ENCODE results near the gene RGS18.
"Not testable (repeated sequence)": the region's sequence is repeated elsewhere in the genome, so short reads cannot be mapped to it uniquely, and the experiment has no call there.

Gene RGS18

DNA sequence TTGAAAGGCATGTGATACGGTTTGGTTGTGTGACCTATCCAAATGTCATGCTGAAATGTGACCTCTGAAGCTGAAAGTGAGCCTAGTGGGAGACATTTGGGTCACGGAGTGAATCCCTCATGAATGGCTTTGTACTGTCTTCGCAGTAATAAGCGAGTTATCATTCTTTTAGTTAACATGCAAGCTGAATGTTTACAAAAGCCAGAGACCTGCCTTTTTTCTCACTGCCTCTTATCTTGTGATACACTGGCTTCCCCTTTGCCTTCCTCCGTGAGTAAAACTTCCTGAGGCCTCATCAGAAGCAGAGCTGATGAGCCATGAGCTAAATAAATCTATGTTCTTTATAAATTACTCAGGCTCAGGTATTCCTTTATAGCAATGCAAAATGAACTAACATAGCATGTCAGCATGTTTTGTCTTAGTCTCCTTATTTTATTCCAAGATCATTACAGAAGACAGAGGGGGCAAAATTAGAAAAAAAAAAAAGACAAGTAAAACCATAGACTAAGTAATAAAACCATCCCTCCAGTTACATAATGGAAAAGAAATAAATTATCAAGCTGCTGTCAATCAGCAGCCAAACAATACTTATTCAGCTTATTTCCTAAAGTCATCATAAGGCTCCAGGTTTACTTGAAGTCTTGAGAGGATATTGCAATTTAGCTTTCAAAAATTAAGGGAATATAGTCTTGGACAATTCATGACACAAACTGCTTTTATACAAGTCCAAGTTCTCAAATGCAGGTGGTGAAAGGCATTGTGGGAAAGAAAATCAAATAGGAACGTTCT is 12.1 kb downstream of the RGS18 start:
- Histone ChIP-seq H3K4me1 (ENCODE audit: insufficient read depth, low read length) (peaks cover 10% of the 10 kb centered on the region), H3K4me3 (ENCODE audit: low read length) (no peak overlapping the region), H3K36me3 (ENCODE audit: insufficient read depth, low read length) (no peaks in the 10 kb centered on the region), H3K27me3 (ENCODE audit: insufficient read depth, low read length) (no peaks in the 10 kb centered on the region), H2AFZ (ENCODE audit: low read depth, low read length) (no peak overlapping the region), H3K9me3 (ENCODE audit: low read length) (no peaks in the 10 kb centered on the region)

DNA sequence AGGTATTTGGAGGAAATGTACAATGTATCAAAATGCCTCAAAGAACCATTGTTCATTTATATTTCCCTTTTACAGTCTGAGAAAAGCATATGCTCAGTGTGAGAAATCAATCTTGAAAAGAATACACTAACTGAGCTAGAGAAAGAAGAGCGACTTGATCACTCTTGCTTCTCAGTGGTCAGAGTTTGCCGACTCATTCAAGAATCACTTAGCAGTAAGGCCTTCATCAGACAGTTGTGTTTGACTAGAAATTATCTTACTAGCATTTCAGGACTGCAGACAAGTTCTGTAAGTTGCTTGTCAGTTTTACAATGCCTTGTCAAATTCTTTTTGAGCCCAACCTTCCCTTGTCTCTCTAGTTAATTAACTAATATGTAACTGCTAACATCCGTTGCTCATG is 12.9 kb downstream of the RGS18 start:
- Histone ChIP-seq H3K4me1 (ENCODE audit: insufficient read depth, low read length) (peaks cover 10% of the 10 kb centered on the region), H3K9me3 (ENCODE audit: low read length) (no peaks in the 10 kb centered on the region), H3K27me3 (ENCODE audit: insufficient read depth, low read length) (no peaks in the 10 kb centered on the region), H2AFZ (ENCODE audit: low read depth, low read length) (no peak overlapping the region), H3K4me3 (ENCODE audit: low read length) (no peak overlapping the region), H3K36me3 (ENCODE audit: insufficient read depth, low read length) (no peaks in the 10 kb centered on the region)

DNA sequence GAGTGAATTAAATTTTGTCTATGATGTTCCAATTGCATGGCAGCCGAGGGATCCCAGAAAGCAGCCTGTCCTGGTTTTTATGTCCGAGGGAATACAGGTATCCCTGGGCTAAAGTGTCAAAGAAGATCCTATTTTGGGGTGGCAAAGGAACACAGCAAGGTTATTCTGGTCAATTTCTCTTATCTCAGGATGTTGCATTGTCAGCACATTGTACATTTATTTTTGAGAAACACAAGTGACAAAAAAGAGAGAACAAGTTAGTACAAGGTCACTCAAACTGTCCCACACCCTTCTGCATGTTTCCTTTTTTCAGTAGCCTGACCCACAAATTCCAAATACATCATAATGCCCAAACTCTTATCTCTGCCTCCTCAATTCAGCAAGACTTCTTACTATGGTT is 17.7 kb downstream of the RGS18 start:
- H3K9me3 ChIP-seq (ENCODE audit: low read length): no peaks in the 10 kb centered on the region
- H2AFZ ChIP-seq (ENCODE audit: low read depth, low read length): no peak overlapping the region
- H3K4me3 ChIP-seq (ENCODE audit: low read length): no peak overlapping the region
- no peaks in the 10 kb centered on the region for H3K27me3 ChIP-seq (ENCODE audit: insufficient read depth, low read length)
- no peaks in the 10 kb centered on the region for H3K4me1 ChIP-seq (ENCODE audit: insufficient read depth, low read length)
- H3K36me3 ChIP-seq (ENCODE audit: insufficient read depth, low read length): no peaks in the 10 kb centered on the region

DNA sequence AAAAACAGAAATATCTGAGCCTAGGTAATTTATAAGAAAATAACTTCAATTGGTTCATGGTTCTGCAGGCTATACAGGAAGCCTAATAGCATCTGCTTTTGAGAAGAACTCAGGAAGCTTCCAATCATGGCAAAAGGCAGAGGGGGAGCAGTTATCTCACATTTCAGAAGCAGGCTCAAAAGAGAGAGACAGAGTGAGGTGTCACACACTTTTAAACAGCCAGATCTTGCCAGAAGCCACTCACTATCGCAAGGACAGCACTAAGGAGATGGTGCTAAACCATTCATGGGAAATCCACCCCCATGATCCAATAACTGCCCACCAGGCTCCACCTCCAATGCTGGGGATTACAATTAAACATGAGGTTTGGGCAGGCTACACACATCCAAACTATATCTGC is 25.5 kb downstream of the RGS18 start:
- H3K9me3 ChIP-seq (ENCODE audit: low read length): no peaks in the 10 kb centered on the region
- H3K4me3 ChIP-seq (ENCODE audit: low read length): no peak overlapping the region
- H3K4me1 ChIP-seq (ENCODE audit: insufficient read depth, low read length): no peaks in the 10 kb centered on the region
- no peak overlapping the region for H2AFZ ChIP-seq (ENCODE audit: low read depth, low read length)
- no peaks in the 10 kb centered on the region for H3K36me3 ChIP-seq (ENCODE audit: insufficient read depth, low read length)
- no peaks in the 10 kb centered on the region for H3K27me3 ChIP-seq (ENCODE audit: insufficient read depth, low read length)

DNA sequence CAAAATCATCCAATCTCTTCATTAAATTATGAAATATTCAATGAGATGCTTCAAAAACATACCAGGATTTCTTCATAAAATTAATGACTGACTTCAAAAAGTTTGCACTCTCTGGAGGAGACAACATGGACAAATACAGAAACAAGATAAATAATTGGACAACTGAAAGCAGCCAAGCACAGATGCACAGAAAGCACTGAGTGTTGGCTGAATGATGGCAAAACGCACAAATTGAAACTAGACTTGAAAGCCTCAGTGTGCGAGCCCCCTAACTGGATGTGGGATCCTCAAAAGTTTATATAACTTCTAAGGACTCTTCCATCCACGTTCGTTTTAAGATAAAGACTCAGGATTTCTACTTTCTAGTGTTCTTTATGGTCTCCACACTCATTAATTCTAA is 27.9 kb downstream of the RGS18 start:
- Histone ChIP-seq H3K36me3 (ENCODE audit: insufficient read depth, low read length) (no peaks in the 10 kb centered on the region), H3K4me3 (ENCODE audit: low read length) (no peak overlapping the region), H3K4me1 (ENCODE audit: insufficient read depth, low read length) (no peaks in the 10 kb centered on the region), H3K27me3 (ENCODE audit: insufficient read depth, low read length) (no peaks in the 10 kb centered on the region), H3K9me3 (ENCODE audit: low read length) (no peaks in the 10 kb centered on the region), H2AFZ (ENCODE audit: low read depth, low read length) (no peak overlapping the region)

DNA sequence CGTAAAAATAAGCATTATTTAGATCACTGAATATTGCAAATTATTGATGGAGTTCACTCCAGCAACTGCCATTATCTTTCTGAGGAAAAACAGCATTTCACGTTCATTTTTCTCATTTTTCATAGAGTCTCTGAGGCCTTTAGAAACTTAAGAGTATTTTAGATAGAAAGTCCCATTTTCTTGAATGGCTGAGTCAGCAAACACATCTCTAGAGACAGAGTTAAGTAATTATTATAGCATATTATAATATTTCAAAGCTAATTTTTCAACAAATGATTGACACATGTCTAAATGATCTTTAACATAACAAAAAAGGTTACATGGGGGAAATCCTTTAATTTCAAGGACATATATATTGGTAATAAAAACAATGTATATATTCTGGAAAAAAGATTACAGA is 31.8 kb downstream of the RGS18 start:
- H3K36me3 ChIP-seq (ENCODE audit: insufficient read depth, low read length): no peaks in the 10 kb centered on the region
- H3K4me3 ChIP-seq (ENCODE audit: low read length): no peak overlapping the region
- H3K9me3 ChIP-seq (ENCODE audit: low read length): no peaks in the 10 kb centered on the region
- no peak overlapping the region for H2AFZ ChIP-seq (ENCODE audit: low read depth, low read length)
- H3K4me1 ChIP-seq (ENCODE audit: insufficient read depth, low read length): no peaks in the 10 kb centered on the region
- H3K27me3 ChIP-seq (ENCODE audit: insufficient read depth, low read length): no peaks in the 10 kb centered on the region

DNA sequence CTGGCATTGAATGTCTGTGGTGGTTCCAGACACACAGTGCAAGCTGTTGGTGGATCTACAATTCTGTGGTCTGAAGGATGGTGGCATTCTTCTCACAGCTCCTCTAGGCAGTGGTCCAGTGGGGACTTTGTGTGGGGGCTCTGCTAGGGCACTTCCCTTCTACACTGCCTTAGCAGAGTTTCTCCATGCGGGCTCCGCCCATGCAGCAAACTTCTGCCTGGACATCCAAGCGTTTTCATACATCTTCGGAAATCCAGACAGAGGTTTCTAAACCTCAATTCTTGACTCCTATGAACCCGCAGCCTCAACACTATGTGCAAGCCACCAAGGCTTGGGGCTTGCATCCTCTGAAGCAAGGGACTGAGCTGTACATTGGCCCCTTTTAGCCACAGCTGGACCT is 43.0 kb downstream of the RGS18 start:
- H3K4me1 ChIP-seq (ENCODE audit: insufficient read depth, low read length): no peaks in the 10 kb centered on the region
- no peaks in the 10 kb centered on the region for H3K27me3 ChIP-seq (ENCODE audit: insufficient read depth, low read length)
- H3K9me3 ChIP-seq (ENCODE audit: low read length): peaks cover 10% of the 10 kb centered on the region
- no peak overlapping the region for H2AFZ ChIP-seq (ENCODE audit: low read depth, low read length)
- H3K4me3 ChIP-seq (ENCODE audit: low read length): no peak overlapping the region
- no peaks in the 10 kb centered on the region for H3K36me3 ChIP-seq (ENCODE audit: insufficient read depth, low read length)

DNA sequence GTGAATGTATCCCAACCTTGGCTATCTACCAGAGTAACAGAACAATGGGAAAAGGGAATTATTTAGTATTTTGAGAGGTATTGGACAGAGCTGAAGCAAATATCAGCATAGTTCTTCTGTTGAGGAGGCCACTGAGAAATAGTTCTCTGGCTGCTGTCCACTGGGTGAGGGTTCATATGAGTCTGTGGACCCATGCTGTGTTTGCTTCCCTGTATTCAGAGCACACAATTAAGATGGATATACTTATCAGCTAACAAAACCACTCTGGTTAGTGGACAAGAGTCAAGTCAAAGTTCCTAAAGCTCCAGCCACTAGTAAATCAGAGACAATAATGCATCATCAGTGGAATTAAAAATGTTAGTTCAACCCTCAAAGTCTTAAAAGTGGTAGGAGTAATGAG is 66.1 kb downstream of the RGS18 start:
- Histone ChIP-seq H3K9me3 (ENCODE audit: low read length) (no peaks in the 10 kb centered on the region), H3K36me3 (ENCODE audit: insufficient read depth, low read length) (no peaks in the 10 kb centered on the region), H2AFZ (ENCODE audit: low read depth, low read length) (no peak overlapping the region), H3K27me3 (ENCODE audit: insufficient read depth, low read length) (no peaks in the 10 kb centered on the region), H3K4me1 (ENCODE audit: insufficient read depth, low read length) (no peaks in the 10 kb centered on the region), H3K4me3 (ENCODE audit: low read length) (no peak overlapping the region)

DNA sequence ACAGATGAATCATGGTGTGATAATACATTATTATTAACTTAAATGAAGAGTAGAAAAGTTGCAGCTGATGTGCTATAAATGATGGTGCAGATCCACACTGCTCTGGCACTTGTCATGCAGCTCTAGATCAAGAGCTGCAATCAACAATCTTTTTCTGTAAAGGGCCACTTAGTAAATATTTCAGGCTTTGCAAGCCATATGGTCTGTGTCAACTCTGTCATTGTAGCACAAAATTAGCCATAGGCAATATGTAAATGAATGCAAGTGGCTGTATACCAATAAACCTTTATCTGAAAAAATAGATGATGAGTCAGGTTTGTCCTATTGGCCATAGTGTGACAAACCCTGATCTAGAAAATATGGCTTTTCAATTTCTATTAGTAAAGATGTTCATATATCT is 66.6 kb downstream of the RGS18 start:
- no peak overlapping the region for H3K4me3 ChIP-seq (ENCODE audit: low read length)

DNA sequence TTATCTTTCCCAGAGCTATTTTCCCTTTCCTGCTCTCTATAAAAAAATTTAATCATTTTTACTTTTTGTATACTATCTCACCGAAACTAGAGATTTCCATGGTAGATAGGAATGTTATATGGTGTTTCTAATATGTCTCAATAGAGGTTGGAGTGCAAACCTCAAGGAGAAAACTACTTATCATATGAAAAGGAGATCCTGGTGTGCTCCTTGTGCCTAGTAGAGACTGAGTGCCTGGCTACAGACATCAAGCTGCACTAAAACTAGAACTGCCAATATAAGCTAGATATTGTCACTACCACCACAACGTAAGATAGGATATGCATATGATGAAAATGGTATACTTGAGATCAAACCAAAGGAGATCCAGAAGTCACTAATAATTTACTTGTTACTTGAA is 67.0 kb downstream of the RGS18 start:
- Histone ChIP-seq H2AFZ (ENCODE audit: low read depth, low read length) (no peak overlapping the region), H3K4me1 (ENCODE audit: insufficient read depth, low read length) (no peaks in the 10 kb centered on the region), H3K36me3 (ENCODE audit: insufficient read depth, low read length) (no peaks in the 10 kb centered on the region), H3K4me3 (ENCODE audit: low read length) (no peak overlapping the region), H3K27me3 (ENCODE audit: insufficient read depth, low read length) (no peaks in the 10 kb centered on the region), H3K9me3 (ENCODE audit: low read length) (no peaks in the 10 kb centered on the region)

More for the DNA sequence above, 66.6 kb downstream of the RGS18 start:
- no peaks in the 10 kb centered on the region for H3K27me3 ChIP-seq (ENCODE audit: insufficient read depth, low read length)
- no peaks in the 10 kb centered on the region for H3K36me3 ChIP-seq (ENCODE audit: insufficient read depth, low read length)
- H3K4me1 ChIP-seq (ENCODE audit: insufficient read depth, low read length): no peaks in the 10 kb centered on the region
- no peaks in the 10 kb centered on the region for H3K9me3 ChIP-seq (ENCODE audit: low read length)
- no peak overlapping the region for H2AFZ ChIP-seq (ENCODE audit: low read depth, low read length)

DNA sequence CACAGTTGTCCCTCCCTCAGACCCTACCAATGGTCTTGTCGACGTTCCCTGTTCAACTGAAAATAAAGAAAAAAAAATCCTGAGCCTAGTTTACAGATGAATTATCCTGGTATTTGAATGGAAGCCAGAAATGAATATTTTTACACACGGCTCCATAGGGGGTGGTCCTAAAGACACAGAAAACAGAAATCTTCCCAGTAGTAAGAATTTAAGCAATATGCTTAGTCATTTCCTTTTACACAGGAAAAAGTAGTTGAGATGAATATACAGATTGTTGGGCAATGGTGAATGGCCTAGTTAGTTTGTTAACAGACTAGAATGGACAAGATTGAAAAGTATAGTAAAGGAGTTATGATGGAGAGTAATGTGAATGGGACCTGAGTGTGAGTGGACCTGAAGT is 67.4 kb downstream of the RGS18 start:
- Histone ChIP-seq H2AFZ (ENCODE audit: low read depth, low read length) (no peak overlapping the region), H3K27me3 (ENCODE audit: insufficient read depth, low read length) (no peaks in the 10 kb centered on the region), H3K4me1 (ENCODE audit: insufficient read depth, low read length) (no peaks in the 10 kb centered on the region), H3K36me3 (ENCODE audit: insufficient read depth, low read length) (no peaks in the 10 kb centered on the region), H3K9me3 (ENCODE audit: low read length) (no peaks in the 10 kb centered on the region), H3K4me3 (ENCODE audit: low read length) (no peak overlapping the region)

DNA sequence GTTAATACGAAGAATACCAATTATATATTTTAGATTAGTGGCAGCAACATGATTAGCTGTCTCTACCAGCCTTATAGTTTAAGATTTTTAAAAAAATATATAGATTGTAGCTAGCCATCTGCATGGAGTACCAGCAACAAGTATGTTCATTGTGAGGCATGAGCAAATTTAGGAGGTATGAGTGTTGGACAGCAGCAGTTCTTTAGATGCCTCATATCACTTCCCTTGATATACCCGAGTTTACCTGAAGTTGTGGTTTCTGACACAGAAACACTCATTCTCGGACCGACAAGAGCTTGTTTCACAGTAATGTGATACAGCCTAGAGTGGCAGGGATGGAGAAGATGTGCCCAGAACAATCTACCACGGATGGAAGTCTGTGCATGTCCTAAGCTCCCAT is 69.1 kb downstream of the RGS18 start:
- Histone ChIP-seq H3K4me3 (ENCODE audit: low read length) (no peak overlapping the region), H3K36me3 (ENCODE audit: insufficient read depth, low read length) (no peaks in the 10 kb centered on the region), H3K4me1 (ENCODE audit: insufficient read depth, low read length) (no peaks in the 10 kb centered on the region), H2AFZ (ENCODE audit: low read depth, low read length) (no peak overlapping the region), H3K9me3 (ENCODE audit: low read length) (no peaks in the 10 kb centered on the region), H3K27me3 (ENCODE audit: insufficient read depth, low read length) (no peaks in the 10 kb centered on the region)

DNA sequence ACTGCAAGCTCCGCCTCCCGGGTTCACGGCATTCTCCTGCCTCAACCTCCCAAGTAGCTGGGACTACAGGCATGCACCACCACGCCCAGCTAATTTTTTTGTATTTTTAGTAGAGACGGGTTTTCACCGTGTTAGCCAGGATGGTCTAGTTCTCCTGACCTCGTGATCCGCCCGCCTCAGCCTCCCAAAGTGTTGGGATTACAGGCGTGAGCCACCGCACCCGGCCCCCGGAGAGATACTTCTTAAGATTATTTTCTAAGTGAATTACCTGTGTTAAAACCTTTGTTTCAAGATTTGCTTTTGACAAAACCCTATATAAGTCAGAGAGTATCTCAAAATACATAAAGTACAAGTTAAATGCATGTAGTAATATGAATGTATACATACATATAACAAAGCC is 69.7 kb downstream of the RGS18 start:
- not testable (repeated sequence) for H3K9me3 ChIP-seq (ENCODE audit: low read length); H3K36me3 ChIP-seq (ENCODE audit: insufficient read depth, low read length); H3K4me1 ChIP-seq (ENCODE audit: insufficient read depth, low read length); H3K27me3 ChIP-seq (ENCODE audit: insufficient read depth, low read length); H3K4me3 ChIP-seq (ENCODE audit: low read length); H2AFZ ChIP-seq (ENCODE audit: low read depth, low read length)

DNA sequence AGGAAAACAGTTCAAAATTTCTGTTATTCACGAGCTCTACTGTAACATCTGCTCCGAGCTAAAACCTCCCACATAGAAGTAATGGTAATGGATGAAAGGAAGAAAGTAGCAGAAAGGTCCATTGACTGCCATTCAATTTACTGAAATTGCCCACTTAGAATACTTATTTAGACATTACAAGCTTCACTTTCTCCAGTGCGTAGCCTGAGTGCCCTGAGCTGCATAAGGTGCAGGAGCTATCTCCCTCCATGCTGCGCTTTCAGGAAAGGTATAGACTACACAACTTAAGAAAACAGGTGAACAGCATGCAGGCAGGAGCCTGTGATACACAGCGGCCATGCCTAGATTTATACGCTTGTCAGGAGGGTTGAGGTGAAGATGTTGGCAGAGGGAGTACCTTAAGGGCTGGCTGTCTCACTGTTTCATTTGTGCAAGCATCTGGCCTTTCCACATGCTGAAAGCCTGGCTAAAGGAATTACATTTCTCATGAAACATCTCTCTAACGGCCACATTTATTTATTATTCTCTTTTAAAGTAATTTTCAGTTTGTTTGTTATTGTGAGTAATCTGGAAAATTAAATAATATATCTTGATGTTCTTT is 74.7 kb downstream of the RGS18 start:
- no peaks in the 10 kb centered on the region for H3K36me3 ChIP-seq (ENCODE audit: insufficient read depth, low read length)
- H2AFZ ChIP-seq (ENCODE audit: low read depth, low read length): no peak overlapping the region
- no peak overlapping the region for H3K4me3 ChIP-seq (ENCODE audit: low read length)
- H3K27me3 ChIP-seq (ENCODE audit: insufficient read depth, low read length): no peaks in the 10 kb centered on the region
- no peaks in the 10 kb centered on the region for H3K4me1 ChIP-seq (ENCODE audit: insufficient read depth, low read length)
- H3K9me3 ChIP-seq (ENCODE audit: low read length): no peaks in the 10 kb centered on the region

All from neuron (in vitro differentiated cells).